OCI-LY7 (cell line): ENCODE measurements around the gene STK32C. TPM values are rescaled to one million over a fixed set of nuclear protein-coding genes. Genes with fewer than 3 reads are reported as not detected.

Experiments used
- BruUV-seq: library from RNA; stranded (reverse); fragments of 400-500 nt; replicated peaks from 2 replicates; lab custom pipeline; 2021; lab: Mats Ljungman, UMichigan
- CTCF ChIA-PET: fragments of 300-600 bp; sonication (Branson Sonifier 250); formaldehyde crosslinking; loops from one replicate; lab custom pipeline; 2022; ENCODE audit warnings: antibody characterized with exemption; ENCODE audit not compliant: unreplicated experiment; lab: Charles Lee
- POLR2A ChIA-PET: fragments of 300-600 bp; sonication (Branson Sonifier 250); formaldehyde crosslinking; loops from one replicate; lab custom pipeline; 2022; ENCODE audit warnings: antibody characterized with exemption; lab: Charles Lee
- DNase-seq: peaks from one replicate; pipeline ENCODE4 v3.0.0-alpha.2; 2015; ENCODE audit warnings: low spot score
- H2AFZ ChIP-seq: fragments of 200-600 bp; sonication (generic), shearing (Covaris generic); 2 replicates; pipeline ENCODE4 v1.6.1; 2014; ENCODE audit warnings: mild to moderate bottlenecking, antibody characterized with exemption, low read length, moderate library complexity
- H3K27ac ChIP-seq: fragments of 200-600 bp; sonication (generic); 2 replicates; pipeline ENCODE4 v1.5.1; 2014; ENCODE audit warnings: mixed run types, low read depth, mild to moderate bottlenecking, moderate library complexity, low read length, inconsistent platforms; ENCODE audit not compliant: poor library complexity, severe bottlenecking
- H3K36me3 ChIP-seq: fragments of 200-600 bp; sonication (generic); 2 replicates; pipeline ENCODE4 v1.6.1; 2014; ENCODE audit warnings: mild to moderate bottlenecking, antibody characterized with exemption, low read length, moderate library complexity, mixed read lengths; ENCODE audit not compliant: insufficient read depth
- H3K4me1 ChIP-seq: fragments of 200-600 bp; sonication (generic); 2 replicates; pipeline ENCODE4 v1.5.1; 2014; ENCODE audit warnings: mild to moderate bottlenecking, low read length; ENCODE audit not compliant: insufficient read depth, poor library complexity, severe bottlenecking
- H3K4me2 ChIP-seq: fragments of 200-600 bp; sonication (generic); 2 replicates; pipeline ENCODE4 v1.6.1; 2014; ENCODE audit warnings: mild to moderate bottlenecking, low read length
- H3K4me3 ChIP-seq: fragments of 200-600 bp; sonication (generic); 2 replicates; pipeline ENCODE4 v1.5.1; 2014; ENCODE audit warnings: mild to moderate bottlenecking, low read depth, low read length; ENCODE audit not compliant: poor library complexity, severe bottlenecking
- H3K79me2 ChIP-seq: fragments of 200-600 bp; sonication (generic); 2 replicates; pipeline ENCODE4 v1.6.1; 2016; ENCODE audit warnings: low read depth, mild to moderate bottlenecking, low read length, moderate library complexity, mixed read lengths; ENCODE audit not compliant: insufficient read depth
- H3K9me2 ChIP-seq: fragments of 200-600 bp; sonication (generic); 2 replicates; pipeline ENCODE4 v1.6.1; 2016; ENCODE audit warnings: mild to moderate bottlenecking, low read length, mixed read lengths; ENCODE audit not compliant: insufficient read depth
- H3K9me3 ChIP-seq: fragments of 200-600 bp; sonication (generic); 2 replicates; pipeline ENCODE4 v1.6.1; 2014; ENCODE audit warnings: mild to moderate bottlenecking, mixed run types, low read length, mixed read lengths
- H4K20me1 ChIP-seq: fragments of 200-600 bp; sonication (generic); 2 replicates; pipeline ENCODE4 v1.6.1; 2014; ENCODE audit warnings: mild to moderate bottlenecking, antibody characterized with exemption, low read length, moderate library complexity, mixed read lengths; ENCODE audit not compliant: insufficient read depth
- EZH2phosphoT487 ChIP-seq: fragments of 200-600 bp; sonication (generic); IDR thresholded peaks from 2 replicates; pipeline ENCODE4 v1.6.1; 2018; ENCODE audit warnings: low read depth, borderline replicate concordance, mild to moderate bottlenecking, mixed run types, antibody characterized with exemption, low read length, moderate library complexity, mixed read lengths
- intact Hi-C: fragments of 100-400 bp; cut with micrococcal nuclease; formaldehyde crosslinking; loops from one replicate; pipeline ENCODE4 v1.10.0; 2022; ENCODE audit not compliant: unreplicated experiment
- total RNA-seq, 2 experiments: library from RNA; depleted of rRNA in 1 of 2; stranded (reverse); fragments of >200 nt in 1 of 2; shearing (Covaris generic) in 1 of 2; gene quantifications; 2 replicates each; pipeline ENCODE4 v1.2.3, GENCODE V29; 2014 to 2022
- TF ChIP-seq, protein P1 (sequence below): fragments of 200-600 bp; sonication (generic); conservative IDR thresholded peaks from 2 replicates; pipeline ENCODE4 v1.5.1; 2014; ENCODE audit warnings: mild to moderate bottlenecking, antibody characterized with exemption, low read length, moderate library complexity, mixed read lengths

Gene STK32C
- total RNA-seq, 2 experiments from 2014 or later = 13.1 to 30.4 TPM

DNA sequence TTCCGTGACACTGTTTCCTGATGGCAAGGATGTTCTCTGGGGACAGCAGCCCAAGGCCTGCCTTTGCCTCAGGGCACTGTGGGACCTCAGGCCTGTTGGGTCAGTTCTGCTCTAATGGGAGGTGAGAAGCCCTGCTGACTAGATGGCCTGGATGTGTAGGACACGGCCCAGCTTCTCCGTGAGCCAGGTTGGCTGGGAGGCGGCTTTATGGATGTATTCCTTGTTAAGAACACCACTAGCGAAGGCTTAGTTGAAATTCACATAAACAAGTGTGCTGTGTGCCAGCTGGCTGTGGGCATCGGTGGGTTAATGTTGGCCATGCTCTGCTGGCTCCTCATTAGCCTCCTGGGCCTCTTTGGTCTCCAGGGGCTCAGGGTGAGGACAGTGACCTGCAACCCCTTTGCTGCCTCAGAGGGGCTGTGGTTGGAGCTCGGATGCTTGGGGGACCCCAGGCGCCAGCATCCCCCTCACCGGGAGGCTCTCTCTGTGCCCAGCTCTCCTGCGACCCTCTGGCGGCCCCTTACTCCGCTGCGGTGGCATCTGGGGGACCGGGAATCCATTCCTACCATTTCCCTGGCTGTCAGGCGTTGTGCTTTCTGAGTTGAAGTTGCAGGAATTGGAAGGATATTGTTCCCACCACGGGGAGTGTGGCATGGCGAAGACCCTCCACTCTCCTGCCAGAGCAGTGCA lies 143.8 kb downstream of the STK32C start:
- Histone ChIP-seq H3K9me2 (no peaks in the 10 kb centered on the region), H4K20me1 (no peaks in the 10 kb centered on the region), H3K4me1 (peaks cover 36% of the 10 kb centered on the region), H3K36me3 (no peaks in the 10 kb centered on the region), H3K9me3 (no peaks in the 10 kb centered on the region), H2AFZ (no peak overlapping the region), H3K79me2 (no peaks in the 10 kb centered on the region), H3K4me2 (no peak overlapping the region), H3K4me3 (no peak overlapping the region), H3K27ac (no peak overlapping the region)
- intact Hi-C loops = loop anchor here (5.0 to 10.0 kb wide), 3 partner anchors 168 to 283 kb away; partner anchors contain the start of gene LRRC27
- BruUV-seq = no TSS peak
- DNase-seq = no peak
- ChIA-PET CTCF (no interaction called here), POLR2A (no interaction called here)
- TF ChIP-seq, protein P1, sequence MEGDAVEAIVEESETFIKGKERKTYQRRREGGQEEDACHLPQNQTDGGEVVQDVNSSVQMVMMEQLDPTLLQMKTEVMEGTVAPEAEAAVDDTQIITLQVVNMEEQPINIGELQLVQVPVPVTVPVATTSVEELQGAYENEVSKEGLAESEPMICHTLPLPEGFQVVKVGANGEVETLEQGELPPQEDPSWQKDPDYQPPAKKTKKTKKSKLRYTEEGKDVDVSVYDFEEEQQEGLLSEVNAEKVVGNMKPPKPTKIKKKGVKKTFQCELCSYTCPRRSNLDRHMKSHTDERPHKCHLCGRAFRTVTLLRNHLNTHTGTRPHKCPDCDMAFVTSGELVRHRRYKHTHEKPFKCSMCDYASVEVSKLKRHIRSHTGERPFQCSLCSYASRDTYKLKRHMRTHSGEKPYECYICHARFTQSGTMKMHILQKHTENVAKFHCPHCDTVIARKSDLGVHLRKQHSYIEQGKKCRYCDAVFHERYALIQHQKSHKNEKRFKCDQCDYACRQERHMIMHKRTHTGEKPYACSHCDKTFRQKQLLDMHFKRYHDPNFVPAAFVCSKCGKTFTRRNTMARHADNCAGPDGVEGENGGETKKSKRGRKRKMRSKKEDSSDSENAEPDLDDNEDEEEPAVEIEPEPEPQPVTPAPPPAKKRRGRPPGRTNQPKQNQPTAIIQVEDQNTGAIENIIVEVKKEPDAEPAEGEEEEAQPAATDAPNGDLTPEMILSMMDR = no peak

DNA sequence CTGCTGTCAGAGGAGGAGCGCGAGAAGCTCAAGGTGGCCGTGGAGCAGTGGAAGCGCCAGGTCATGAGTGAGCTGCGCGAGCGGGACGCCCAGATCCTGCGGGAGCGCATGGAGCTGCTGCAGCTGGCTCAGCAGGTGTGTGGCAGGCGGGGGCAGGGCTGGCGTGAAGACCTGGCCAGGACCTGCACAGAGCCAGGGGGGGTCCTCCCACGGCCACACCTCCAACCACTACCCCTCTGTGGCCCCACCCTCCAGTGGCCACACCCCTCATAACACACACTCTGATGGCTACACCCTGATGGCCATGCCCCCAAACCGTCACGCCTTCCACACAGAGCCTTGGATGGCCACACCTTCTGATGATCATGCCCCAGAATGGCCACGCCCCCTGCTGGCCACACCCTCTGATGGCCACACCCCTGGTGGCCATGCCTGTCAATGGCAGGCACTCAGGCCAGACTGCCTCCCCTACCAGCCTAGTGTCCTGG lies 144.4 kb downstream of the STK32C start:
- intact Hi-C loops = loop anchor here (5.0 to 10.0 kb wide), 3 partner anchors 169 to 284 kb away; partner anchors contain the start of gene LRRC27
- peak overlapping the region; percentile 75 for H3K4me2 ChIP-seq
- no TSS peak for BruUV-seq
- CTCF ChIA-PET = interaction anchor here (0.5 kb wide), 1 partner anchor 842 kb away, joined by 3 read pairs; no protein-coding TSS in a partner anchor
- H3K79me2 ChIP-seq = no peaks in the 10 kb centered on the region
- peak; percentile 91 for DNase-seq
- H3K4me1 ChIP-seq = peaks cover 39% of the 10 kb centered on the region
- no peaks in the 10 kb centered on the region for H3K9me2 ChIP-seq
- H3K27ac ChIP-seq = peak overlapping the region; percentile 90
- POLR2A ChIA-PET = interaction anchor here (0.7 to 1.2 kb wide), 2 partner anchors 146 to 168 kb away, joined by 3 read pairs; no protein-coding TSS in a partner anchor
- H3K9me3 ChIP-seq = no peaks in the 10 kb centered on the region
- no peak overlapping the region for H2AFZ ChIP-seq
- H3K36me3 ChIP-seq = no peaks in the 10 kb centered on the region
- peak overlapping the region; percentile 64 for H3K4me3 ChIP-seq
- no peaks in the 10 kb centered on the region for H4K20me1 ChIP-seq
- no peak for TF ChIP-seq EZH2phosphoT487
- TF ChIP-seq, protein P1 = 0 out of 2 replicates have a peak, but pooled peaks have one; percentile 22
